SIG-M5 treated with dmso at 0.1 percent for 504 hours (cell line): Measurements from ENCODE around the gene FAM8A1.
"Not testable (repeated sequence)": the region's sequence is repeated elsewhere in the genome, so short reads cannot be mapped to it uniquely, and the experiment has no call there.

ENCODE experiments used
- DNase-seq: peaks from one replicate; lab custom pipeline; 2025; ENCODE audit not compliant: unreplicated experiment; lab: John Stamatoyannopoulos, UW

Gene FAM8A1

GRCh38 chr6:17599877-17600526 is at the start of gene FAM8A1:
Gene FAM8A1, plus strand, starts transcription at chr6:17600302. Its CDS starts 108 bp downstream, at chr6:17600410.
- peak; percentile 80 for DNase-seq

GRCh38 chr6:17551383-17551958 is 48.6 kb upstream of the FAM8A1 start:
- DNase-seq = no peak

- no peak for DNase-seq
Measured at GRCh38 chr6:17552861-17553260, 47.2 kb upstream of the FAM8A1 start.

- DNase-seq = no peak
Measured at GRCh38 chr6:17556014-17556413, 44.1 kb upstream of the FAM8A1 start.

GRCh38 chr6:17562636-17563035 is 37.5 kb upstream of the FAM8A1 start:
- DNase-seq = no peak

- DNase-seq = no peak
Measured at GRCh38 chr6:17565399-17565798, 34.7 kb upstream of the FAM8A1 start.

- no peak for DNase-seq
Measured at GRCh38 chr6:17574866-17575560, 25.1 kb upstream of the FAM8A1 start.

GRCh38 chr6:17577059-17577458 is 23.0 kb upstream of the FAM8A1 start:
- DNase-seq = no peak

GRCh38 chr6:17580518-17581048 is 19.5 kb upstream of the FAM8A1 start:
- DNase-seq = no peak

- not testable (repeated sequence) for DNase-seq
Measured at GRCh38 chr6:17581282-17581681, 18.8 kb upstream of the FAM8A1 start.

- no peak for DNase-seq
Measured at GRCh38 chr6:17583811-17584210, 16.3 kb upstream of the FAM8A1 start.

- peak; percentile 64 for DNase-seq
Measured at GRCh38 chr6:17584241-17584803, 15.8 kb upstream of the FAM8A1 start.

- DNase-seq = peak; percentile 30
Measured at GRCh38 chr6:17585766-17586490, 14.2 kb upstream of the FAM8A1 start.

- DNase-seq = not testable (repeated sequence)
Measured at GRCh38 chr6:17586623-17587022, 13.5 kb upstream of the FAM8A1 start.

- no peak for DNase-seq
Measured at GRCh38 chr6:17588011-17588410, 12.1 kb upstream of the FAM8A1 start.

- peak; percentile 19 for DNase-seq
Measured at GRCh38 chr6:17589406-17590096, 10.6 kb upstream of the FAM8A1 start.

GRCh38 chr6:17591287-17591686 is 8.8 kb upstream of the FAM8A1 start:
- peak; percentile 72 for DNase-seq

GRCh38 chr6:17593246-17593645 is 6.9 kb upstream of the FAM8A1 start:
- DNase-seq = no peak

GRCh38 chr6:17596085-17596484 is 4.0 kb upstream of the FAM8A1 start:
- no peak for DNase-seq
